GM12873 (cell line): Measurements from ENCODE around the gene FOXJ1.

Experiments
- CTCF ChIP-seq: IDR thresholded peaks from 2 replicates; pipeline ENCODE4 v1.5.1; 2012; ENCODE audit warnings: low read depth, mild to moderate bottlenecking, moderate library complexity, low read length, control low read depth; ENCODE audit not compliant: insufficient read depth; ENCODE audit errors: missing control alignments

FOXJ1 gene

GRCh38 chr17:76124582-76125390 lies 16.3 kb downstream of the FOXJ1 start:
- peak; percentile 62 for TF ChIP-seq CTCF

DNA sequence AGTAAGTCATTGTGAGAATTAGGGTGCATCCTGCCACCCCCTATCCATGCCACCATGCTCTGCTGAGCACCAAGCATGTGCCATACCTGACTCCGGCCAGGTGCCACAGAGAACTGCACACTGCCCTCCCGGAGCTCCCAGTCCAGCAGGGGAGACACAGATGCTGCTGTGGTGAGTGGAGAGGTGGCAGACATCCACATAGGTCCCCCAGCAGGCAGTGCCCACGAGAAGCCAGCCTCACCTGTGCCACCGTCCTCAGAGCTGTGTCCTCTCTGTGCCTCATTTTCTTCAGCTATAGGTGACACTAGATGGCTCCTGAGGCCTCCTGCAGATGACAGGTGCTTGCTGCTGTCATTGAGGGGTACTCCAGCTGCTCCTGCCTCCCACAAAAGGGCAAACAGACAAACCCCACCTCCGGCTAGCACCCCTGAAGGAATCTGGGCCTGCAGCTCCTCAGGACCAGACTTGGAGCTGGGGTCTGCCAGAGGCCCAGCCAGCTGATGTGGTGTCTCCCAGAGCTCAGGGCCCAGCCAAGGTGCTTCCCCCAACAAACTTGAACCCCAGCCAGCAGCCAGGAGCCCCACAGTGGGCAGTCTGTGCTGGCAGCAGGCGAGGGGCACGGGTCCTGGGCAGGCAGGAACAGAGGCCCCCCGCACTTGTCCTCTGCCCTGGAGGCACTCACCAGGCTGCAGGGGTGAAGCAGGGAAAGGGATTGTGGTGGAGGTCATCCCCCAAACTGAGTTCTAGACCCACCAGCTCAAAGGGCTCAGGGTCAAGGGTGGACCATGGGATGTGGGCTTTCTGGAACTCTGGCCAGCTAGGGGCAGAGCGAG lies 17.1 kb downstream of the FOXJ1 start:
- TF ChIP-seq CTCF, result no peak

DNA sequence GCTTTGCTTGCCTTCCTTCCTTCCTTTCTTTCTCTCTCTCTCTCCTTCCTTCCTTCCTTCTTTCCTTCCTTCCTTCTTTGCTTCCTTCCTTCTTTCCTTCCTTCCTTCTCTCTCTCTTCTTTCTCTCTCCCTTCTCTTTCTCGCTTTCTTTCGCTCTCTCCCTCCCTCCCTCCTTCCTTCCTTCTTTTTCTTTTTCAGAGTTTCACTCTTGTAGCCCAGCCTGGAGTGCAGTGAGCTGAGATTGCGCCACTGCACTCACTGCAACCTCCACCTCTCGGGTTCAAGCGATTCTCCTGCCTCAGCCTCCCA lies 17.9 kb downstream of the FOXJ1 start:
- TF ChIP-seq CTCF, result no peak

GRCh38 chr17:76122431-76123190 lies 18.4 kb downstream of the FOXJ1 start:
- TF ChIP-seq CTCF, result no peak

GRCh38 chr17:76121932-76122430 lies 19.1 kb downstream of the FOXJ1 start:
- TF ChIP-seq CTCF, result no peak

DNA sequence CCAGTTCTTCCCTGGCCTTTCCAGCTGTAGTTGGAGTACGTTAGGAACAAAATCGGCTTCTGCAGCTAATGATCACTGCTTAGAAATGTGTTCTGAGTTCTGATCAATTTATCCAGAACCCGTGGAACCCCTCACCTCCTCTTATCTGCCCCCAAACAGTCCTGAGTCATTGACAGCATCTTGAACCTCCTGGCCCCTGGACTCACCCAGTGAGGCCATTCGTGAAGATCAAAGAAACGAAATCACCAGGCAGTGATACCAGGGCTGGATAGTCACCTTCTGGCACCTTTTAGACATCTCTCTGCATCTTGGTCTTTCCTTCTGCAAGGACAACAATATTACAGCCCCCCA lies 20.4 kb downstream of the FOXJ1 start:
- TF ChIP-seq CTCF, result no peak
